SKM-1 treated with dmso at 0.1 percent for 144 hours (cell line): Measurements from ENCODE around the gene PDIA5.

Experiments
- DNase-seq: peaks from one replicate; lab custom pipeline; 2025; ENCODE audit not compliant: unreplicated experiment; lab: John Stamatoyannopoulos, UW

The PDIA5 gene

GRCh38 chr3:123066896-123067688 lies at the start of gene PDIA5:
PDIA5 (plus strand) TSS chr3:123067025; CDS start chr3:123067165, 140 bp downstream.
- peak; percentile 81 for DNase-seq

DNA sequence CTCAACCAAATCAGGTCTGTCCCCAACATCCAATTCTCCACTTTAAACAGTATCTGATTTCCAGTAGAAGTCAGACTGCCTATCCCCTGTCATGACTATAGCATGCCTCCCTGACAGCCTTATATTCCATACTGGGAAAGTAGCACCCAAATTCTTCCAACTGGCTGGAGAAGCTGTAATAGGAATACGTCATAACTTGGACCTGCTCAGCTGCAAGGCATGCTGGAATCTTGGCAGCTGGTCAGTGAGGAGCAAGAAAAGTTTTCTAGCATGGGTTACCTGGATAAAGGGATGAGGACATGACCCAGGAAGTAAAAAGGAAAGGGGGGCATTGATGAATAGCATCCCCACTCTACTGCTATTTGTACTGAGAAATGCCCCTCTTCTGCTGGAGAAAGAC lies 48.1 kb upstream of the PDIA5 start:
- DNase-seq, result no peak

DNA sequence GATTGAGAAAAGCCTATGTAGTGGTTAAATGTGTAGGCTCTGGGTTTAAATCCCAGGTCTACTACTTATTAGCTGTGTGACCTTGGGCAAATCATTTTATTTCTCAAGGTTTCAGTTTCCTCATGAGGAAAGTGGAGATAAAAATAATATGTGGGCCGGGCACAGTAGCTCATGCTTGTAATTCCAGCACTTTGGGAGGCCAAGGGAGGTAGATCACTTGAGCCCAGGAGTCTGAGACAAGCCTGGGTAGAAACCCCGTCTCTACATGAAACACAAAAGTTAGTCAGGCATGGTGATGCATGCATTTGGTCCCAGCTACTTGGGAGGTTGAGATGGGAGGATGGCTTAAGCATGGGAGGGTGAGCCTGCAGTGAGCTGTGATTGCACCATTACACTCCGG lies 47.7 kb upstream of the PDIA5 start:
- no peak for DNase-seq

DNA sequence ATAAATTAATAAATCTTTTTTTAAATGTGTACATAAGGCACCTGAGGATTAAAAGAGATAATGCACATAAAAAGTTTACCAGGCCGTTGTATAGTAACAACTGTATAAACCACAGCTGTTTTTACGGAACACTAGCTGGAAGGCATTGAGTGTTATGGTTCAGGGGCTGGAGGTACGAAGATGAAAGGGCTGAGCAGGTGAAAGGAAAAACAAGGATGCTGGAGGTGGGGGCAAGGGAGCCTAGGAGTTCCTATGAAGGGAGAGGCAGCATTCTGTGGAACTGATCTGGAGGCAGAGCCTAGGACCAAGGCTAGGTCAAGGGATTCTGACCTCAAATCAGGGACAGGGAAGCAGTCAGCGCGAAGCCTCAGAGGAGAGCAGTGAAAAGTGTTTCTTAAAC lies 47.2 kb upstream of the PDIA5 start:
- DNase-seq, result no peak

- no peak for DNase-seq
These were observed 46.1 kb upstream of the PDIA5 start for GRCh38 chr3:123020709-123021108.

GRCh38 chr3:123021388-123021787 lies 45.4 kb upstream of the PDIA5 start:
- no peak for DNase-seq

DNA sequence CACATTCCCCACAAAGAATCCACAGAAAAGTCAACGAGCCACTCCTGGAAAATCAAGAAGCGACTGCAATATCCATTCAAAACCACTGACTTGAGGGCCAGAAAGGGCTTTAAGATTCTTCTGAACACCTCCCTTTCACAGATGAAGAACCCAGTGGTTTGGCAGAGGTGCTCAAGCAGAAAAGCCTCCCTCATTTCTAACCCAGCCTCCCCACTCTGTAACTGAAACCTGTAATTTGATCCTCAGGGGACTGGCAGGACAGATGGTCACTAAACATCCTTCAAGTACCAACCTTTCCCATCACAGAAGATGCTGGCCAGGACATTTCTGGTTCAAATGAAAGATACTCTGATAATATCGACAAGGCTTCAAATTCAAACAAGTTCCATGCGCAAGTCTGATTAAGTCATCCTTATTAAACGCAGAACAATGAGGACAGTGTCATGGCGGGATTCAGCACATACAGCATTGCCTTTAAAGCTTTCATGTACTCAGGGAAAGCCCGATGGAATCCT lies 44.8 kb upstream of the PDIA5 start:
- no peak for DNase-seq

- DNase-seq, result no peak
These were observed 42.8 kb upstream of the PDIA5 start for GRCh38 chr3:123024056-123024455.

DNA sequence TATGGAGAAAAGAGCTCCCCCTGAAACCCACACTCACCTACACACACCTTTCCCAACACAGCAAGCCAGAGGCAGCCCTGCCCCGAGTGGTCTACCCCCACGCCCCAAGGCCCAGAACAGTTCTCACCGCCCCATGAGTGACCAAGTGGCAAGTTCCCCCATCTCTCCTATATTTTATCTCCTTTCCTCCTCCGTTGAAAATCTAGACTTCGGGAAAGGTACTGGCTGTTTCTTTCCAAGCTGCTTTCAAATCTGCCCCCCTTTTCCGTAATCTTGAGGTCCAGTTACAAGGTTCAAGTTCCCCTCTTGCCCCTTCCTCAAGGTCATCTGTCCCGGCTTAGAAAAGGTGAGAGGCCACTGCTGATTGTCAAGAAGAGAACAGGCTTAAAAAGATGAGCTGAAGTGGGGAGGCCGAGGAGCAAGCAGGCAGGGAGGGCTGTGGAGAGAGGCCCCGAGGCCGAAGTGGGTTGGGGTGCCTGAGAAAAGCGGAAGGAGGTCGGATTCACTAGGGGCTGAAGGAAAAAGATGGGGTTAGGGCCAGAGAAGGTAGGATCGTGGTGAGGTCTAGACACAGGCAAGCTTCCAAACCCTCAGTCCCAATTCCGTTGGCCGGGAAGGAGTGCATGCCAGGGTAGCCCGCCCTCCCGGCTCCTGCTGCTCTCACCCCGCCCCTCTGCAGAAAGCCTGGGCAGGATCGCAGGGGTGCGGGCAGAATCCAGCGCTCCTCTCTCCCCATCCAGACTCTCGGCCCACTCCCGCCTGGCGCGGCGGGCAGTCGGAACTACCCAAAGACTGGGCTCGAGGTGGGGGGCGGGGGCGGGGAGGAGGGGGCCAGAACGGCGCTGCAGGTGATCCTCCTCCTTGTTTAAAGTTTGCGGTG lies 40.9 kb upstream of the PDIA5 start:
- DNase-seq, result no peak

GRCh38 chr3:123026565-123027291 lies 40.1 kb upstream of the PDIA5 start:
- no peak for DNase-seq

GRCh38 chr3:123027292-123028232 lies 39.3 kb upstream of the PDIA5 start, which contains the start of gene SEMA5B:
SEMA5B (minus strand) TSS chr3:123027763; CDS start chr3:122961263, 66,500 bp downstream.
- DNase-seq, result no peak

GRCh38 chr3:123028233-123028828 lies 38.5 kb upstream of the PDIA5 start:
- DNase-seq, result peak; percentile 57

GRCh38 chr3:123031051-123031450 lies 35.8 kb upstream of the PDIA5 start:
- no peak for DNase-seq

DNA sequence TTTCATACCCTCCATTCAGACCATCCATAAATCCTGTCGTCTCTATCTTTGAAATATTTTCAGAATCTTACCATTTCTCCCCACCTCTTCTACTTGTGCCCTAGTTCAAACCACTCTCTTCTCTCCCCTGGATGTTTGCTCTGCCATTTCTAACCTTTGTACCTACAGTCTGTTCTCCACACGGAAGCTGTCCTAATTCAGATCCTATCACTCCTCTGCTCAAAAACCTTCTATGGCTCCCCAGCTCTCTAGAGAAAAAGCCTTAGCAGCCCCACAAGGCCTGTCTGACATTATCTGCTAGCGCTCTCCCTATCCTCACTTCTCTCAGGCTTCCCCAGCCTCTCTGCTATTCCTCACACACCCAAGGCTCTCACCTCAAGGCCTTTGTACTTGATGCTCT lies 34.8 kb upstream of the PDIA5 start:
- no peak for DNase-seq

DNA sequence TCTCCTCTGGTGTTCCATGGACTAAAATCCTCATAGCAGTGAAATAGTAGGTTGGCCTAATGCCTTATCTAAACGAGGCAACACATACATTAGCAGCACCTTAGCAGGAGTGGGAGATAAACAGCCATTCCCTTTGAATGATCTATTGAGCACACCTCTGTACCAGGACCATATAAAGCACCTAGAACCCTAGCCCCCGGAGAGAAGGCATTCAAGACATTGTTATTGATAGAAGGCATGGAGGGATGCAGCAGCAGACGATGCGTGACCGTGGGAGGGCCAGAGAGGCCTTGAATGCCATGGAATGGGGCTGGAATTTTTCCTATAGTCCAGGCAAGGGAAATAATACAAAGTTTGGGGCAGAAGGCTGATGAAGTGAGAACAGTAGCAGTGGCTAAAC lies 32.7 kb upstream of the PDIA5 start:
- DNase-seq, result no peak

GRCh38 chr3:123034996-123035395 lies 31.8 kb upstream of the PDIA5 start:
- DNase-seq, result no peak

DNA sequence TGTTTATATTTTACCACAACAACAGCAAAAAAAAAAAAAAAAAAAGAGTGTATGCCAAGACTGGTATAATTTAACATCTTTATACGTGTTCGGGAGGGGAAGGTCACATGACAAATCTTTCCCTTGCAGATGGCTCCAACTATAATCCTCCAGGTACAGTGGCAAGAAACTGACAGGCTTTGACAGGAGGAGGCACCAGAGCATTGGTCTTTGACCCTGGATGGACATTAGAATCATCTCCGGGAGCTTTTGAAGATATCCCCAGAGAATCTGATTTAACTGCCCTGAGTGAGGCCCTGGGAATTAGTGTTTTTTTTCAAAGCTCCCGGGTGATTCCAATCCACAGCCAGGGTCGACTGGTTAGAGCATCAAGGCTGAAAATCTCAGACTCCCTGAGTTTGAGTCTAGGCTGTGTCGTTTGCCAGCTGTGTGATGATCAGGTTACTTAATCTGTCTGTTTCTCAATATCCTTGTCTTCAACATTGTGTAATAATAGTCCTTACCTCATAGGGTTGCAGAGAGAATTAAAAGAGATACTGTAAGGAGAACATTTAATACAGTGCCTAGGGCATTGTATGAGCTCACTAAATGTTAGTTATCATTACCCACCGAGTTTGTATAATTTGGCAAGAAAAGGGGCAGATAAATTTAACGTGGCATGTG lies 30.3 kb upstream of the PDIA5 start:
- peak; percentile 75 for DNase-seq

- no peak for DNase-seq
These were observed 29.8 kb upstream of the PDIA5 start for GRCh38 chr3:123037015-123037375.

GRCh38 chr3:123038751-123039150 lies 28.1 kb upstream of the PDIA5 start:
- no peak for DNase-seq
